Measurements from ENCODE around the gene IL11. TPM values are rescaled to one million over a fixed set of nuclear protein-coding genes. Genes with fewer than 3 reads are reported as not detected.
A peak's percentile ranks its signal among the peaks of the same experiment; 100 is the strongest.

The IL11 gene
- total and polyA plus RNA-seq, 2 of the 8 experiments (the other 6 are each of a cell fraction or from before 2014, with no cell fraction given), result 1.7 to 2.8 TPM

- H3K4me3 ChIP-seq (ENCODE audit: extremely low read depth in 1 of 4, insufficient read depth in 2 of 4, low read depth in 3 of 4, low read length in 4 of 4), result no peak overlapping the region
- no peak overlapping the region for H3K23ac ChIP-seq (ENCODE audit: insufficient read length)
- H3K14ac ChIP-seq (ENCODE audit: insufficient read length), result no peak overlapping the region
- H3K36me3 ChIP-seq (ENCODE audit: control insufficient read depth in 2 of 4, insufficient read depth in 4 of 4, low read length in 3 of 4), result peaks cover 0 to 54% (median 15%) of the 10 kb centered on the region in 4 experiments; a peak in 4 of 8 replicates
- peaks cover 1% of the 10 kb centered on the region; the same call in 1 of the 2 replicates for H3K23me2 ChIP-seq (ENCODE audit: low read depth, low read length)
- H3K79me1 ChIP-seq (ENCODE audit: low read depth, low read length), result no peaks in the 10 kb centered on the region
- H2BK120ac ChIP-seq (replicated peaks; ENCODE audit: low read depth, low read length), result no peak overlapping the region
- no peak overlapping the region; the same call in 1 of the 2 replicates for H2BK15ac ChIP-seq (ENCODE audit: low read length)
- peak overlapping the region; percentile 45; the same call in 1 of the 2 replicates for H4K8ac ChIP-seq (ENCODE audit: extremely low read depth, insufficient read depth, low read length)
- 0 out of 2 replicates have a peak overlapping the region, but pooled peaks have one; percentile 14 for H2BK12ac ChIP-seq (ENCODE audit: low read depth, low read length)
- no peaks in the 10 kb centered on the region for H3K79me2 ChIP-seq (ENCODE audit: control insufficient read depth in 1 of 2, insufficient read depth in 2 of 2, low read length in 2 of 2)
- H2AFZ ChIP-seq (ENCODE audit: low read length), result no peak overlapping the region
- peak overlapping the region in 1 of 2 experiments; percentile 66; a peak in 2 of 4 replicates for H3K4me2 ChIP-seq (ENCODE audit: insufficient read depth in 1 of 2, low read depth in 2 of 2, low read length in 2 of 2)
- no peak overlapping the region for H3K9ac ChIP-seq (replicated peaks in 1 of 4; ENCODE audit: extremely low read depth in 1 of 4, low read depth in 3 of 4, low read length in 3 of 4)
- H2BK5ac ChIP-seq (ENCODE audit: low read depth, low read length), result peak overlapping the region; percentile 92; the same call in 1 of the 2 replicates
- H3K56ac ChIP-seq (replicated peaks; ENCODE audit: insufficient read length, low read depth, low read length), result no peak overlapping the region
- H3K4me1 ChIP-seq (replicated peaks in 1 of 4; ENCODE audit: control insufficient read depth in 3 of 4, insufficient read depth in 4 of 4, low read length in 3 of 4), result peaks cover 11 to 36% (median 24%) of the 10 kb centered on the region in 4 experiments
- peak overlapping the region; percentile 10 for H3K18ac ChIP-seq (ENCODE audit: extremely low read depth, low read length)
- 85% methylated on average over 3 of the region's 10 CpGs; no CpG with 5 or more reads in 1 of the 2 experiments for WGBS, 2 experiments (ENCODE audit: extremely low coverage in 1 of 2, insufficient coverage in 1 of 2, insufficient read length in 1 of 2, insufficient replicate concordance in 2 of 2, low coverage in 1 of 2, low lambda C conversion rate in 2 of 2, missing lambda C conversion rate in 1 of 2)
- H3K9me3 ChIP-seq (ENCODE audit: insufficient read depth in 2 of 2, low read depth in 1 of 2, low read length in 1 of 2), result no peaks in the 10 kb centered on the region
- peaks cover 5 to 10% (median 8%) of the 10 kb centered on the region in 4 experiments; a peak in 6 of 7 replicates for H3K27me3 ChIP-seq (replicated peaks in 1 of 4; ENCODE audit: control insufficient read depth in 3 of 4, extremely low read depth in 1 of 4, insufficient read depth in 3 of 4, low read length in 3 of 4)
- DNase-seq (ENCODE audit: low read depth in 1 of 2, low spot score in 2 of 2), result no peak
- FAIRE-seq, result no peak
- peak overlapping the region; percentile 98 for H3K4ac ChIP-seq (replicated peaks; ENCODE audit: insufficient read length, low read depth, low read length)
- H4K5ac ChIP-seq (ENCODE audit: insufficient read length, low read depth, low read length), result peak overlapping the region; percentile 29
- H4K91ac ChIP-seq (replicated peaks; ENCODE audit: insufficient read length, low read length), result peak overlapping the region; percentile 15
- H4K20me1 ChIP-seq (replicated peaks in 1 of 2; ENCODE audit: control insufficient read depth in 1 of 2, insufficient read depth in 2 of 2, low read length in 2 of 2), result peaks cover 0 to 2% of the 10 kb centered on the region in 2 experiments
- ChIA-PET CTCF (ENCODE audit: partially characterized antibody) (interaction anchor here (0.6 to 2.9 kb wide), 8 partner anchors 10 to 187 kb away, joined by 3 to 12 read pairs (median 4); partner anchors contain the start of gene TMEM238), POLR2A (ENCODE audit: partially characterized antibody) (interaction anchor here (0.9 to 7.9 kb wide), 16 partner anchors 9 to 60 kb away, joined by 3 to 58 read pairs (median 6); partner anchors contain the start of genes IL11, TMEM190, TMEM238 and UBE2S)
- H3K27ac ChIP-seq (ENCODE audit: low read depth, low read length), result peak overlapping the region; percentile 76; the same call in 1 of the 2 replicates
- no peak for TF ChIP-seq HDAC2 (IDR thresholded peaks at IDR 0.05; ENCODE audit: borderline replicate concordance in 1 of 2, low read depth in 2 of 2, low read length in 2 of 2)
- TF ChIP-seq MAX (IDR thresholded peaks at IDR 0.05), result no peak
- TF ChIP-seq, protein P1, sequence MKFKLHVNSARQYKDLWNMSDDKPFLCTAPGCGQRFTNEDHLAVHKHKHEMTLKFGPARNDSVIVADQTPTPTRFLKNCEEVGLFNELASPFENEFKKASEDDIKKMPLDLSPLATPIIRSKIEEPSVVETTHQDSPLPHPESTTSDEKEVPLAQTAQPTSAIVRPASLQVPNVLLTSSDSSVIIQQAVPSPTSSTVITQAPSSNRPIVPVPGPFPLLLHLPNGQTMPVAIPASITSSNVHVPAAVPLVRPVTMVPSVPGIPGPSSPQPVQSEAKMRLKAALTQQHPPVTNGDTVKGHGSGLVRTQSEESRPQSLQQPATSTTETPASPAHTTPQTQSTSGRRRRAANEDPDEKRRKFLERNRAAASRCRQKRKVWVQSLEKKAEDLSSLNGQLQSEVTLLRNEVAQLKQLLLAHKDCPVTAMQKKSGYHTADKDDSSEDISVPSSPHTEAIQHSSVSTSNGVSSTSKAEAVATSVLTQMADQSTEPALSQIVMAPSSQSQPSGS (IDR thresholded peaks at IDR 0.05; ENCODE audit: low read length), result 0 out of 2 replicates have a peak, but pooled peaks have one; percentile 8
- no peak overlapping the region for H2AK5ac ChIP-seq (ENCODE audit: low read depth, low read length)
- no peak overlapping the region for H2BK20ac ChIP-seq (ENCODE audit: low read length)
These were observed 22.7 kb downstream of the IL11 start for GRCh38 chr19:55347442-55348009.
